NCI-H1436 treated with DMSO at 0.1 percent for 48 hours (cell line): ENCODE measurements around the gene OLIG1.

Experiments
- DNase-seq: peaks from one replicate; lab custom pipeline; 2025; lab: John Stamatoyannopoulos, UW

The OLIG1 gene

GRCh38 chr21:33031152-33031911, 38.6 kb upstream of the OLIG1 start:
- no peak for DNase-seq

DNA sequence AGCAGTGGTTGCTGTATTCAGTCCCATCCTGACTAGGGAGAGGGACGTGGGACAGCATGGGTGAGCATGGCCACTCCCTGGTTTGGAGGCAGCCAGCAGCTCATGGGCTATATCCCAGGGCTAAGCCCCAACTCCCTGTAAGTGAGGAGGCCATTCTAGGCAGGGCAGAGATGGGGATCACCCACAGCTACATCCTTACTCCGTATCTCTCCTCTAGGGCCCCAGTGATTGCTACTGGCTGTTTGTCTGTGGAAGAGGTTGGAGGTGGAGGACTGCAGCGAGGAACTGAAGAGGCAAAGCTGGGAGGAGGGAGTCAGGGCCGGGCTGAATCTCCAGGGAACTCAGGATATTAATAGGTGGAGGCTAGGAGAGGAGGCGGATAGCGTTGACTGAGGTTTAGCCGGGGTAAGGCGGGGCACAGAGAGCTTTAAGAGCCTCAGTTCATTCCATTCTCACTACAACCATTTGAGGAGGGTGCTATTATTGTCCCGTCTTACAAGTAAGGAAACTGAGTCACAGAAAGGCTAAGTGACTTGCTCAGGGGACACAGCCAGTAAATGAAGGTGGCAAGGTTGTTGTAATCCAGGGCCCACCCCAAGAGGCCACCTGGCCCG, 37.4 kb upstream of the OLIG1 start:
- no peak for DNase-seq

- DNase-seq, result no peak
Measured at GRCh38 chr21:33033094-33033951, 36.6 kb upstream of the OLIG1 start.

DNA sequence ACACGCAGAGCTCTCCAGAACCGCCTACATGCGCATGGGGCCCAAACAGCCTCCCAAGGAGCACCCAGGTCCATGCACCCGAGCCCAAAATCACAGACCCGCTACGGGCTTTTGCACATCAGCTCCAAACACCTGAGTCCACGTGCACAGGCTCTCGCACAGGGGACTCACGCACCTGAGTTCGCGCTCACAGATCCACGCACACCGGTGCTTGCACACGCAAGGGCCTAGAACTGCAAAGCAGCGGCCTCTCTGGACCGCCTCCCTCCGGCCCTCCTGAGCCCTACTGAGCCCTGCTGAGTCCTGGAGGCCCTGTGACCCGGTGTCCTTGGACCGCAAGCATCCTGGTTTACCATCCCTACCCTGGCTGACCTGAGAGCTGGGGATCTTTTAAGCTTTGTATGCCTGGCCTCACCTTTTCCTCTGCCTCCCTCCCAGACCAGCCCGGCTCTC, 36.0 kb upstream of the OLIG1 start:
- no peak for DNase-seq

GRCh38 chr21:33035147-33035546, 34.8 kb upstream of the OLIG1 start:
- no peak for DNase-seq

DNA sequence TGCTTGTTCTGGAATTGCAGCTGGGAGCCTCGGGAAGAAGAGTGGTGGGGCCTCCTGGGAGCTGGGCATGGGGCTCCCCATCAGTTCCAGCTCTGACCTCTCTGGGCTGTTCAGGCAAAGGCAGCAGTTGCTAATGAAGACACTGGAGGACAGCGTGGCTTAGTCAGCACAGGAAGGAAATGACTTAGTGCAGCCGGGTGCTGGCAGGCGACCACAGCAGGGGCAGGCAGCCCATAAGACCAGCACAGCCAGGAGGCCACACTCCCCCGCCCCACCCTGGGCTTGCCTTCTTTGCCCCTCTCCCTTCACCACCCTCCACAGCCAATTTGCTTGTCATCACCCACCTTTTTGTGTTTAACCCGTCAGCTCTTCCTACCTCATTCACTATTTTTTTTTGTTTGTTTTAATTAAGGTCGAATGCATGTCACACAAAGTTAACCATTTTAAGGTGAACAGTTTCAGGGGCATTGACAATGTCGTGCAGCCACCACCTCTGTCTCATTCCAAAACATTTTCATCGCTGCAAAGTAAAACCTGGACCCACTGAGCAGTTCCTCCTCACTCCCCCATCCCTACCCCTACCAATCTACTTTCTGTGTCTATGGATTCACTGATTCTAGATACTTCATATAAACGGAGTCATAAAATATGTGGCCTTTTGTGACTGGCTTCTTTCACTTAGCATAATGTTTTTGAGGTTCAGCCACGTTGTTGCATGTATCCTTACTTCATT, 33.3 kb upstream of the OLIG1 start:
- DNase-seq, result no peak

DNA sequence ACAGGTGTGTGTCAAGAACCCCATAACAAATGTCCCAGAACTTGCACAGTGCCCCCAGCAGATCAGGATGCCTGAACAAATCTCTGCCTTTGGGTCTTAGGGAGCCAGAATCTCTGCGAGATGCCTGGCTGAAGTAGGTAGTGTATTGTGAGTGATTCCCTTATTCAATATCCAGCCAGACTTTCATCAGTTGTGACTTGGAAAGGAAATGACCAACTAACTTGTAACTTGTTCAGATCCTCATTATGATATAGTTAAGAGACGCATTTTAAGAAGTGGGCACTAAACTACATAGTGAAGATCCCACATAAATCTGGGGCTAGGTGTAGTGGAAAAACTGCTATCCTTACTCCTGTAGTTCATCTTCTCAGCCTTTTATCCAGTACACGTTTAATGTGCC, 32.4 kb upstream of the OLIG1 start:
- no peak for DNase-seq

DNA sequence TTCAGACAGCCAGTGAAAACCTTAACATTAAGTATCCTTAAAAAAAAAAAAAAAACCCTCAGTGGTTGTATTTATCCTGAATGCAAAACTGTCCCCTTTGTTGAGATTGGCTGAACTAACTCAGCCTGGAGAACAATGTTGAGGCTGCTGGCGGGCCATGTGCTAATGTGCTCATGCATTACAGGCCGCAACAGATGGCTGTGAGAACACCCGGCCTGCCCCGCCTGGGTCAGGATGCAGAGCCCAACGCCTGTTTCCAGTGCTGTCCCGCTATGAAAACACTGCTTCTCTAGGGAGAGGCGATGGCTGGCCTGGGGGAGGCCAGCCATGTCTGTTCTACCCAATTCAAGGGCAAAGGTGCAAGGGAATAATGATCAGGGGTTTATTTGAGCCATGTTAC, 30.4 kb upstream of the OLIG1 start:
- DNase-seq, result no peak

DNA sequence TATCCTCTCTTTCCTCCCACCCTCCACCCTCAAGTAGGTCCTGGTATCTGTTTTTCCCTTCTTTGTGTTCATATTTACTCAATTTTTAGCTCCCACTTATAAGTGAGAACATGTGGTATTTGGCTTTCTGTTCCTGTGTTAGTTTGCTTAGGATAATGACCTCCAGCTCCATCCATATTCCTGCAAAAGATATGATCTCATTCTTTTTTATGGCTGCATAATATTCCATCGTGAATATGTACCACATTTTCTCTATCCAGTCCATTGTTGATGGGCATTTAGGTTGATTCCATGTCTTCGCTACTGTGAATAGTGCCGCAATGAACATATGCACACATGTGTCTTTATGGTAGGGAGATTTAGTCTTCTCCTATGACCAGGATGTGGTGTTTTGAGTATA, 29.7 kb upstream of the OLIG1 start:
- DNase-seq, result no peak

- DNase-seq, result no peak
Measured at GRCh38 chr21:33041981-33042380, 28.0 kb upstream of the OLIG1 start.

DNA sequence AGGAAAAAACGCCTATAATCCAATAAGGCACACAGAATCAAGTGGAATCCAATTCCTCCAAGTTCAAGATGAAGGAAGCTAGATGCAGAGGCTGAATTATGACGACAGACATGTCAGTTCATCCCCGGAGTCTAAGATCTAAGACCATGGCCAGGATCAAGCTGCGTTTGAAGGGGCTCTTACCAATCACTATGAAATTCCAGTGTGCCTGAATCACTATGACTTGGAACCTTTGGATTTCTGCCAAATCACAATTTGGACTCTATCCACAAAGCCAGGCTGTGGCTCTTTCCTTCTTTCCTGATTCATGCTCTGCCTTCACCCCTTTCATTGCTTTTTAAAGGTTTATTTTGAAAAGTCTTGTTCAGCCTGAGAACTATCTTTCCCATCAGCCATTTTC, 27.1 kb upstream of the OLIG1 start:
- DNase-seq, result no peak

- no peak for DNase-seq
Measured at GRCh38 chr21:33046455-33046854, 23.5 kb upstream of the OLIG1 start.

GRCh38 chr21:33047231-33047630, 22.7 kb upstream of the OLIG1 start:
- no peak for DNase-seq

DNA sequence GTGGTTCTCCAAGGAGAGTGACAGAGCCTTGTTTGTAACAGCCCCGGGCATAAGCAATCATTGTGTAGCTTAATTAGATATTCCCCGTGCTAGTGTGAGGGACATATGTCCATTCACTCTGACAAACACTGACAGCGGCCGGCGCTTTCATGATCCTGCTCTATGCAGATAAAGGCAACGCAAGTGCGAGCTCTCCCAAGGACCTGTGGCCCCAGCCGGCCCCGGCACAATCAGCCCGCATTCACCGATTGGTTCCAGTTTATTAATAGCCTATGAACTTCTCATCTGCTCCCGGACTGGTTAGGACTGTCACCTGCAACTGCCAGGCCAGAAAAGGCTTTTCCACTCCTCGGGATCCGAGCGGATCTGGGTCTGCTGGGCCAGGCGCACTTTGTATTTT, 18.0 kb upstream of the OLIG1 start:
- no peak for DNase-seq

GRCh38 chr21:33053951-33054350, 16.0 kb upstream of the OLIG1 start:
- DNase-seq, result no peak

GRCh38 chr21:33055991-33056390, 13.9 kb upstream of the OLIG1 start:
- no peak for DNase-seq

DNA sequence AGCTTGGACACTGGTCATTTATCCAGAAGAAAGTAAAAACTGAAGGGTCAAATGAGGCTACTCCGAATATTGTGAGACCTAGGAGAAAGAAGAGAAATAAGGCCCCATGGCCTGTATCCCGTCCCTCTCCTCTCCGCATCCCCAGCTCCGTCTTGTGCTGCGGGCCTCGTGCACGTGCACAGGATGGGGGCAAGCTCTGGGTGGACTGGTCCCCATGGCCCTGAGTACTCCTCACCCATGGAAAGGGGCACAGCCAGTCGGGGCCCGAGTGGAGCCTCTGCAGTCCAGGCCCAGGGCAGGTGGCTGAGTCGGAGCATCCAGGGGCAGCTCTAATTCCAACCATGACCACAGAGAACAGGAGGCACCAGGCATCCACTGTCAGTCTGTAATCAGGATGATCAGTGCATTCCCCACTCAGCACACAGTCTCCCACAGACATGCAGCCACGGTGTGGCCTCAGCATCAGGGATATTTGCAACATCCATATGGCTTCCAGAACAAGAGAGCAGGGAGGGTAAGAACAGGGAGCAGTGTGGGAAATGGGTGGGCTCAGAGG, 12.5 kb upstream of the OLIG1 start:
- no peak for DNase-seq

- DNase-seq, result no peak
Measured at GRCh38 chr21:33058527-33058926, 11.4 kb upstream of the OLIG1 start.

GRCh38 chr21:33058957-33059356, 11.0 kb upstream of the OLIG1 start:
- no peak for DNase-seq

DNA sequence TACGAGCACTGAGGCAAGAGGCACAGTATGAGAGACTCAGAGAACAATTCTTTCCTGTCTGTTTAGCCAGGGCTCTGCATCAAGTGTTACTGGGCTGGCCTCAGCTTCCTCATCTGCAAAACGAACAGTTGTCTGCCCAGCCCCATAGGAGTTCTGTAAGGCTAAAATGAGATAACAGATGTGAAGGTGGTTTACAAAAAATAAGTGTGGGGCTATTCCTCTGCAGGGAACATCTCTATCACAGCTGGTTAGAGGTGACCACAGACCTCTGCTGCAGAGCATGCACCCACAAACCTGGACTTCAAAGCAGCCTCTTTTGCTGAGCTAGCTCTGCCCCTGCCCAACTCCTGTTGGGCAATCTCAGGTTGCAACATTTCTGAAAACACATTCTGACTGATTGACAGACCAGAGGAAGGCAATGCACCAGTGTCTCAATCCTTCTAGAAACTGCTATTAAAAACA, 10.5 kb upstream of the OLIG1 start:
- DNase-seq, result no peak

DNA sequence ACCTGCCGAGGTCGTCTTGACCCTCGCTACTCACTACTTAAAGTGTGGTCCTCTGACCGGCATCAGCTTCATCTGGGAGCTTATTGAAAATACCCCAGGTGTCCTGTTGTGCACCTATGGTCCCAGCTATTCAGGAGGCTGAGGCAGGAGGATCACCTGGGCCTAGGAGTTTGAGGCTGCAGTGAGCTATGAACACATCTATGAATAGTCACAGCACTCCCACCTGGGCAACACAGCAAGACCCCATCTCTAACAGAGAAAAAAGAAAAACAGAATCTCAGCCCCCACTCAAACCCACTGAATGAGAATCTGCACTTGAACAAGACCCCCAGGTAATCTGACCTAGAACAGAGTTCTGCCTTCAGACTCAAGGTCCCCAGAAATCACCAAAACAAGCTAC, 8.7 kb upstream of the OLIG1 start:
- DNase-seq, result no peak

GRCh38 chr21:33063375-33063883, 6.5 kb upstream of the OLIG1 start:
- DNase-seq, result no peak
